Stimulated activated CD4-positive, alpha-beta T cell treated with anti-CD3 and anti-CD28 coated beads, Interleukin-4, amount 100 ng/mL, for 24 hours (primary cell): ENCODE data around the gene MRI1.
A peak's percentile ranks its signal among the peaks of the same experiment; 100 is the strongest.
"Not testable (repeated sequence)": the region's sequence is repeated elsewhere in the genome, so short reads cannot be mapped to it uniquely, and the experiment has no call there.

ENCODE experiments used
- DNase-seq: peaks from one replicate; pipeline ENCODE4 v3.0.0-alpha.2; 2020

MRI1 gene

DNA sequence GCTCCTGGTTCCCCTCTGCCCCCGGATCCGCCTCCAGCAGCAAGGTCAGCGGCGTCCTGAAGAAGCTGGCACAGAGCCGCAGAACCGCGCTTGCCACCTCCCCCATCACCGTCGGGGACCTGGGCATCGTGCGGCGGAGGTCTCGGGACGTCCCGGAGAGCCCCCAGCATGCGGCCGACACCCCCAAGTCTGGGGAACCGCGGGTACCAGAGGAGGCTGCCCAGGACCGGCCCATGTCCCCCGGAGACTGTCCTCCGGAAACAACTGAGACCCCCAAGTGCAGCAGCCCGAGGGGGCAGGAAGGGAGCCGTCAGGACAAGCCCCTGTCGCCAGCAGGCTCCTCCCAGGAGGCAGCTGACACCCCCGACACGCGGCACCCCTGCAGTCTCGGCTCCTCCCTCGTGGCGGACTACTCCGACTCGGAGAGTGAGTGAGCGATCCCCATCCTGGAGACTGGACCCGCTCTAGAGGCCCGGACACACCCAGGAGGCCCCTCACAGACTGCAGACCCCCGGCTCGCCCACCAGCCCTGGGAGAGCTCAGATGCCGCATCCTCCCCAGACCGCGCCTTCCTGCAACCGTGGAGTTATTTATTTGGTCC lies 1.6 kb upstream of the MRI1 start:
- no peak for DNase-seq

DNA sequence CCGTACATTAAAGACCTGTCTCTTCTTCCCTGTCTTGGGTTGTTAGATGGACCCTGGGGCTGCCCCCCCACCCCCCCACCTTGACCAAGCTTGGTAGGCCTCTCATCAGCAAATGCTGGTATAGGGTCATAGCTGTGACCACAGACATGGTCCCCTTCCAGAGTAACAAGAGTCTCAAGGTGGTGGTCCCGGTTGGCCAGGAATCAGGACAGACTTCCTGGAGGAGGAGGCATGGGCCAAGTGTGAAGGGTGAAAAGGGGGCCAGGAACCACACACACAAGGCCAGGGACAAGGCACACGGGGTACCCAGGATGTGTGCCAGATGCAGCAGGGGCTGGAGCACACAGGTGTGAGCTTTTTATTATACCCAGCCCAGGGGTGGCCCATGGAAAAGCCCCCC lies 1.1 kb upstream of the MRI1 start:
- DNase-seq = no peak

DNA sequence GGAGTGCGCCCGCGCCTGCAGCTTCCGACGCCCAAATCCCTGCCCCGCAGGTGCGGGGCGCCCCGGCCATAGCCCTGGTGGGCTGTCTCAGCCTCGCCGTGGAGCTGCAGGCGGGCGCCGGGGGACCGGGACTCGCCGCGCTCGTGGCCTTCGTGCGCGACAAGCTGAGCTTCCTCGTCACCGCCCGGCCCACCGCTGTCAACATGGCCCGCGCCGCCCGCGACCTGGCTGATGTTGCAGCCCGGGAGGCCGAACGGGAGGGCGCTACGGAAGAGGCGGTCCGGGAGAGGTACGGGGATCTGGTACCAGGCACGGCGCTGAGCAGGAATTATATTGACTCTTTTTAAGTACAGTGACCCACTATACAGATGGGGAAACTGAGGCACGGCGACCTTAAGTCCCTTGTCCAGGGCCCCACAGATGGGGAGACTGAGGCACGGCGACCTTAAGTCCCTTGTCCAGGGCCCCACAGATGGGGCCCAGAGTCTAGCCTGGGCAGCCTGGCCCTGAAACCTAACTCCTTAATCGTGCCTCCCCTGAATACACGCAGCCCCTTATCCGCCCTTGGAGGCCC lies 586 bp downstream of the MRI1 start:
- peak; percentile 40 for DNase-seq

DNA sequence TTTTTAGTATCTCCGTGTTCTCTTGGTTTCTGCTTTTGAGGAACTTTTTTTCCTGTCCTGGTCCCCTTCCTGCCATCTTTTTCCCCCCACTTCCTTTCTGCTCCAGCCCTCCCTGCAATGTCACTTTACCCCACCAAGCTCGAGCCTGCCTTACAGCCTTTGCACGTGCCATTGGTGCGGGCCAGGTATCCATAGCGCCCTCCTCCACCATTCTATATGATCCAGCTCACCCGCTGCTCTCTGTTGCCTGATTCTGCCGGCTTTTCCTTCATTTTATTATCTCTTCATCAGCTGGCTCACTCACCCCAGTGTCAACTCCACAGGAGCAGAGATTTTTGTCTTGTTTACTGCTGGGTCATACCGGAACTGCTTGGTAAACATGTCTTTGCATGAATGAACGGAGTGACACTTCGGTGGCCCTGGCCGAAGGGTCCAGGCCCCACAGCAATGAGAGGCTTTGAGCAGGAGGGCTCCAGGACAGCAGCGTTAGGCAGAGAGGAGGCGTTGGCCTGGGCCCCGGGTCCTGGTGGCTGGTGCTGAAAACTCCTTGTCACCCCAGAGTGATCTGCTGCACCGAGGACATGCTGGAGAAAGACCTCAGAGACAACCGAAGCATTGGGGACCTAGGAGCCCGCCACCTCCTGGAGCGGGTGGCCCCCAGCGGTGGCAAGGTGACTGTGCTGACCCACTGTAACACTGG lies 1.2 kb downstream of the MRI1 start:
- DNase-seq = no peak

DNA sequence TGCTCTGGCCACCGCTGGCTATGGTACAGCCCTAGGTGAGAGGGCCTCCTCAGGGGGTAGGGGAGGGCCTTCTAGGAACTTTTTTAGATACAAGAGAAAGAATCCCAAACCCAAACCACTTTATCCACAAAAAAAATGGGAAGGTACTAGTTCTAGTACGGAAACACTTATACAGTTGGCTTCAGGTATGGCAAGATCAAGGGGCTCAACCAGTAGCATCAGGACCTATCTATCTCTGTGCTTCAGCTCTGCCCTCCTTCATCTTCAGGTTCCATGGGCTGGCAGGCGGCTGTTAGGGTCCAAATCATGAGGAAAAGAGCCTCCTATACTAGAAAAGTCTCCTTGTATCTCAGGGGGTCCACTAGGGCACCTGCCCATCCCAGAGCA lies 1.8 kb downstream of the MRI1 start:
- DNase-seq = no peak

DNA sequence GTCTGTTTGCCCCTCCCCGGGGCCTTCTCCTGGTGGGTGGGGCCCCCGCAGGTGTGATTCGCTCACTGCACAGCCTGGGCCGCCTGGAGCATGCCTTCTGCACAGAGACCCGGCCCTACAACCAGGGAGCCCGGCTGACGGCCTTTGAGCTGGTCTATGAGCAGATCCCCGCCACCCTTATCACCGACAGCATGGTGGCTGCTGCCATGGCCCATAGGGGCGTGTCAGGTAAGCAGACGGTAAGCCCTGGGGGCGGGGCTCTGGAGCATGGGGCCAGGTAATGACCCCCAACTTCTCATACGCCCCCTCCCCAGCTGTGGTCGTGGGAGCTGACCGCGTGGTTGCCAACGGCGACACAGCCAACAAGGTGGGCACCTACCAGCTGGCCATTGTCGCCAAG lies 4.2 kb downstream of the MRI1 start:
- DNase-seq = no peak

DNA sequence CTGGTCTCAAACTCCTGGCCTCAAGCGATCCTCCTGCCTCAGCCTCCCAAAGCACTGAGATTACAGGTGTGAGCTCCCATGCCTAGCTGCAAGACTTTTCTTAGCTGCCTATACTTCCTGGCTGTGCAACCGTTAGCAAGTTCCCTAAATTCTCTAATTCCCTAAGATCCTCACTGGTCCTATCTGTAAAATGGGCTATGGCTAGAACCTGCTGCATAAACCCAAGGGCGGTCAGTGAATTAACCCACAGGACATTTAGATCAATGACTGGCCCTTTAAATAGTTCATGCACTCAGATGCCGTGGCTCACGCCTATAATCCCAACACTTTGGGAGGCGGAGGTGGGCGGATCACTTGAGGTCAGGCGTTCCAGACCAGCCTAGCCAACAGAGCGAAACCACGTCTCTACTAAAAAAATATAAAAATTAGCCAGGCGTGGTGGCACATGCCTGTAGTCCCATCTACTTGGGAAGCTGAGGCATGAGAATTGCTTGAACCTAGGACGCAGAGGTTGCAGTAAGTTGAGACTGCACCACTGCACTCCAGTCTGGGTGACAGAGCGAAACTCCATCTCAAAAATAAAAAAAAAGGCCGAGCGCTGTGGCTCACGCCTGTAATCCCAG lies 5.8 kb downstream of the MRI1 start:
- DNase-seq = no peak

DNA sequence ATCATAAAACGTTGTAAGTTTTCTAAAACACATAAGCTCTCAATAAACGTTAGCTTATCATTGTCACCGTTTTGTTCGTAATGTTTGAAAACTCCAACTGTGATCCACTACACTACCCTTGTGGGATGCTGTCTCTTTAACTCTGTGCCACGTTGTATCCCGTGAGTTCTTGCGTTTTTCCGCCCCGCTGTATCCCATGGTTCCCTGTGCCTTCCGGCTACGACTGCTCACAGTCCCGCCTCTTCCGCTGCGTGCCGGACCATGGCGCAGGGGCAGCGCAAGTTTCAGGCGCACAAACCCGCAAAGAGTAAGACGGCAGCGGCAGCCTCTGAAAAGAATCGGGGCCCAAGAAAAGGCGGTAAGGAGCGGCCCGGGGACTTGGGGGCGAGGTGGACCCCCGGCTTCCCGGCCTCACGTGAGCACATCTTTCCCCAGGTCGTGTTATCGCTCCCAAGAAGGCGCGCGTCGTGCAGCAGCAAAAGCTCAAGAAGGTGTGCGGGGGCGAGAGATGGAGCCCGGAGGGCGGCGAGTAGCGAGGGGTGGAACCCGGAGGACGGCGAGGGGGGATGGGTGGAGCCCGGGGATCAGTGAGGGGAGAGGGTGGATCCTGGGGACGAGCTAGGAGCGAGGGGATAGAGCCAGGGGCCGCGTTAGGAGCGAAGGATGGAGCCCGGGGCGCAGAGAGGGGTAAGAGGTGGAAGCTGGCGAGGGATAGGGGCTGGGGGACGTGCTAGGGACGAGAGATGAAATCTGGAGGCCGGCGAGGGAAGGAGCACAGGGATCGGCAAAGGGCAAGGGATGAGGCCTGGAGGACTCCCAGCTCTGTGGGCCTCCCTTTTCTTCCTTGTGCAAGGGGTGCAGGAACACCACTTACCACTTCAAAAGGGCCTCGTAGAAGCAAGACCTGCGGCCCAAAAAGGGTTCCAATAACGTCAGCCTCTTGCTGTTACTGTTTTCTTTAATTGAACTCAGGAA lies 10.2 kb downstream of the MRI1 start, which contains the start of gene C19orf53:
C19orf53 (plus strand) TSS at position 240 of the 975 bp plus-strand sequence; CDS start at position 262, 22 bp downstream.
- peak; percentile 91 for DNase-seq

DNA sequence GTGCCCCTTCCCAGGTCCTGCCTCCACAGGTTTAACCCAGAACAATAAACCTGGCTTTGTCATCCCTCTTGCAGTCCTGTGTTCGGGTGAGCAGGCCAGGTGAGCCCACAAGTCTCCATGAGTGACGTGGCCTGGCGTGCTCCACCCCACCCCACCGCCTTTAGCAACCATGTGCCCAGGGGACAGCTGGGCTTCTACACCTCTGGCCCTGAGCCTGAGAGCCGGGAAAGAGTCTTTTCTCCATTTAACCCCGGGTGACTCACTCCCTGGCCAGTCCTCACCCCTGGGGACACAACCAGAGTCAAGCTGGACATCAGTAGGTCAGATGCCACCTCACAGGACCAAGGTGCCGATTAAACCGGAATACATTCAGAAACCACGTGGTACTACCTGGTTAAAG lies 14.1 kb downstream of the MRI1 start:
- no peak for DNase-seq

DNA sequence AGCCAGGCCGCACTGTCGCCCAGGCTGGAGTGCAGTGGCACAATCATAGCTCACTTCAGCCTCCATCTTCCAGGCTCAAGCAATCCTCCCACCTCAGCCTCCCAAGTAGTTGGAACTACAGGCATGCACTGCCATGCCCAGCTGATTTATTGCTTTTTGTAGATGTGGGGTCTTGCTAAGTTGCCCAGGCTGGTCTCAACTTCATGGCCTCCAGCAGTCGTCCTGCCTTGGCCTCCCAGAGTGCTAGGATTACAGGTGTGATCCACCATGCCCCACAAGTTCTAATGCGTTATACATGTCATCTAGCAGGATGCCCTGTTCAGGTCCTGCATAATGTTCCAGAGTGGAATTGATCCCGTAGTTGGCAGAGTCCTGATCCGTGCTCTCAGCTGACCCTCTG lies 14.5 kb downstream of the MRI1 start:
- DNase-seq = no peak

DNA sequence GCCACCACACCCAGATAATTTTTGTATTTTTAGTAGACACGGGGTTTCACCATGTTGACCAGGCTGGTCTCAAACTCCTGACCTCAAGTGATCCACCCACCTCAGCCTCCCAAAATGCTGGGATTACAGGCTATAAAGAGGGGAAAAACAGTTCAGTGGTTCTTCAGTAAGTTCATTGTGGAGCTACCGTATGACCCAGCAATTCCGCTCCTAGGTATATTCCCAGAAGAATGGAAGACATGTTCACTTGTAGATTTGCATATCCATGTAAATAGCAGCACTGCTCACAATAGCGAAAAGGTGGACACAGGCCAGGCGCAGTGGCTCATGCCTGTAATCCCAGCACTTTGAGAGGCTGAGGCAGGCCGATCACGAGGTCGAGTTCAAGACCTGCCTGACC lies 15.5 kb downstream of the MRI1 start:
- not testable (repeated sequence) for DNase-seq

DNA sequence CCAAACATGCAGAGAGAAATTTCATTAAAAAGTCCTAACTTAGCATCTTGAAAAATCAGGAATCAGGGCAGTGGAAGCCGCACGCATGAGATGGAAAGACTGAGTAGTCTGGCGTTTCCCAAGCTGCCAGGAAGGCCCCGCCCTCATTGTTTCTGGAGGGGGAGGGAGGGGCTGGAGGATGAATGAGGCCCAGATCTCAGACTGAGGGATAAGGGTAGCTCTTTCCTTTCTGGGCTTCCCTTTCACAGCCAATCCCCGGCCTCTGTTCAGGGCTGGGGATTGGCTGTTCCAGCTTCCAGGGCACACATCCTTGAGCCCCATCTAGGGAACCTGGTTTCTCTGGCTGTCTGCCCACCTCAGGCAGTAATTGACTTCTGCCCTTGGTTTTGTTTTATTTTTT lies 17.2 kb downstream of the MRI1 start:
- no peak for DNase-seq

DNA sequence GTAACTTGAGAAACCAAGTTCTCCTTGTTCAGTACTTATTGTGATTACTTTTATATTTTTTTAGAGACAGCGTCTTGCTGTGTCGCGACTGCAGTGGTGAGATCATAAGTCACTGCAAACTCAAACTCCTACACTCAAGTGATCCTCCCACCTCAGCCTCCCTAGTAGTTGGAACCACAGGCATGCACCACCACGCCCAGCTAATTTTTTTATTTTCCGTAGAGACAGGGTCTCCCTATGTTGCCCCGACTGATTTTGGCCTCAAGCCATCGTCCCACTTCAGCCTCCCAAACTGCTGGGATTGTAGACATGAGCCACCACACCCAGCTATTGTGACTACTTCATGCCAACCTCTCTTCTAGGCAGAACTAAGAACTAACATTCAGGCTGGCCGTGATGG lies 18.2 kb downstream of the MRI1 start:
- DNase-seq = no peak

DNA sequence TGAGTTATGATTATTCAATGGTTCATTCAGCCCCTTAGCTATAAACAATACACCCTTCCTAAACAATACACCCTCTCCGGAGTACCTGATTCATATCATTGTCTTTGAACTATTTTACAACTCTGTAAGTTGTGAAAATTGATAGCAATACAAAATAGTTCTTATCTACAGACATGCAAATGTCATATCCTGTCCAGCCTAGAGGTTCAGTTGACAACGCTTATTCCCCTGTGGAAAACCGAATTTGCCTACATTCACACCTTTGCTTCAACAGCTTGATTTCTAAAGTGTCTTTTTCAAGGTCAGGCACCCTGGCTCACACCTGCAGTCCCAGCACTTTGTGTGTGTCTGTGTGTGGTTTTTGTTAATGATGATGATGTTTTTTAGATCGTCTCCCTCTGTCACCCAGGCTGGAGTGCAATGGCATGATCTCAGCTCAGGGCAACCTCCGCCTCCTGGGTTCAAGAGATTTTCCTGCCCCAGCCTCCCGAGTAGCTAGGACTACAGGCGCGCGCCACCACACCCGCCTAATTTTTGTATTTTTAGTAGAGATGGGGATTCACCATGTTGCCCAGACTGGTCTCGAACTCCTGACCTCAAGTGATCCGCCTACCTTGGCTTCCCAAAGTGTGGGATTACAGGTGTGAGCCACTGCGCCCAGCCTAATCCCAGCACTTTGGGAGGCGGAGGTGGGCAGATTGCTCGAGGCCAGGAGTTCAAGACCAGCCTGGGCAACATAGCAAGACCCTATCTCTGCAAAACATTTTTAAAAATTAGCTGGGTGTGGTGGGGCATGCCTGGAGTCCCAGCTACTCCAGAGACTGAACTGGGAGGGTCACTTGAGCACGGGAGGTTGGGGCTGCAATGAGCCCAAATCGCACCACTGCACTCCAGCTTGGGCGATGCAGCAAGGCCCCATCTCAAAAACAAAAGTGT lies 19.5 kb downstream of the MRI1 start:
- DNase-seq = no peak

DNA sequence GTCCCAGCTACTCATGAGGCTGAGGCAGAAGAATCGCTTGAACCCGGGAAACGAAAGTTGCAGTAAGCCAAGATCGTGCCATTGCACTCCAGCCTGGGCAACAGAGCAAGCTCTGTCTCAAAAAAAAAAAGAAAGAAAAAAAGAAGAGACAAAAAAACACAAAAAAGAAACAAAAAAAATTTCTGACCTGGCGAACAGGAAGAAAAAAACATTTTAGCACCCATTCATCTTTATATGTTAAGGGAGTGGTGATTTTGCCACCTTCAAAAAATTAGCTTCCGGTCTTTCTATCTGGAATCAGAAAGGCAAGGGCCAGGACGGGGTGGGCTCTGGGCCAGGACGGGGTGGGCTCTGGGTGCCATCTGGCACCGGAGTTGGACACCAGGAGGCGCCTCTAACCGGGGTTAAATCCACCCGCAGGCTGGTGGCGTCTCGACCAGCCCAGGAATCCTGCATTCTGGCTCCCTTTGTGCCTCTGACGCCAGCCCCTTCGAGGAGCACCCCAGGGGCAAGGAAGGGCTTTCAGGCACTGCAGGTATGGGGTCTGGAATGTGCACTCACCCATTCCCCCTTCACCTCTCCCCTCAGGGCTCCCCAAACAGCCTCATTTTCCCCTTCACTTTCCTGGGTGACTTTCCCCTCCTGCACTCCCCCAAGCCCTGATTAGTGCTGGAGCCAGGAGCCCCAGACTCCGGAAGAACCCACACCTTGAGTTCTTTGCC lies 20.6 kb downstream of the MRI1 start:
- peak; percentile 77 for DNase-seq

DNA sequence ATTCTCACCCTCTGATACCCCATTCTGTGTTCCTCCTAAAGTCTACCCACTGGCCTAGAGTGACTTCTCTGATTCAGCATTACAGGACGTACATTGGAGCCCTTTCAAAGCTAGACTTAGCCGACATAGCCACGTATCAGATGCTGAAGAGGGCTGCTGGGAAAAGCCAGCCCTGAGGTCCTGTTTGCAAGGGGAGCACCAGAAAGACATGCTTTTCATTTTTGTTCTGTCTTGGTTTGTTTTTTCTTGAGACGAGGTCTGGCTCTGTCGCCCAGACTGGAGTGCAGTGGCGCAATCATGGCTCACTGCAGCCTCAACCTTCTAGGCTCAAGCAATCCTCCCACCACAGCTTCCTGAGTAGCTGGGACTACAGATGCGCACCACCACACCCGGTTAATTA lies 24.7 kb downstream of the MRI1 start:
- no peak for DNase-seq

DNA sequence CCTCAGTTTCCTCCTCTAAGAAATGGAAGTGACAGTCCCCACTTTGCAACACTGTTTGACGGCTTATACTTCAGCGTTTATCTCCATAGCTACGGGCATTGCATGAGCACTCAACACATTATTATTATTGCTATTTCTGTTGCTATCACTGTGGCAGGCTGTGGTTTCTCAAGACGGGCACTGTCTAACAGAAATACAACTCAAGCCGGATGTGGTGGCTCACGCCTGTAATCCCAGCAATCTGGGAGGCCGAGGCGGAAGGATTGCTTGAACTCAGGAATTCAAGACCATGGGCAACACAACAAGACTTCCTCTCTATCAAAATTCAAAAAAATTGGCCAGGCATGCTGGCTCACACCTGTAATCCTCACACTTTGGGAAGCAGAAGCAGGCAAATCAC lies 26.0 kb downstream of the MRI1 start:
- DNase-seq = no peak

DNA sequence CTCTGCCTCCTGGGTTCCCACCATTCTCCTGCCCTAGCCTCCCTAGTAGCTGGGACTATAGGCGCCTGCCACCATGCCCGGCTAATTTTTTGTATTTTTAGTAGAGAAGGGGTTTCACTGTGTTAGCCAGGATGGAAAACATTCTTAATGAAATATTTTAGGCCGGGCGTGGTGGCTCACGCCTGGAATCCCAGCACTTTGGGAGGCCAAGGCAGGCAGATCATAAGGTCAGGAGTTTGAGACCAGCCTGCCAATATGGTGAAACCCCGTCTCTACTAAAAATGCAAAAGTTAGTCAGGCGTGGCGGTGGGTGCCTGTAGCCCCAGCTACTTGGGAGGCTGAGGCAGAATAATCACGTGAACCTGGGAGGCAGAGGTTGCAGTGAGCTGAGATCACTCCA lies 29.0 kb downstream of the MRI1 start:
- DNase-seq = not testable (repeated sequence)

DNA sequence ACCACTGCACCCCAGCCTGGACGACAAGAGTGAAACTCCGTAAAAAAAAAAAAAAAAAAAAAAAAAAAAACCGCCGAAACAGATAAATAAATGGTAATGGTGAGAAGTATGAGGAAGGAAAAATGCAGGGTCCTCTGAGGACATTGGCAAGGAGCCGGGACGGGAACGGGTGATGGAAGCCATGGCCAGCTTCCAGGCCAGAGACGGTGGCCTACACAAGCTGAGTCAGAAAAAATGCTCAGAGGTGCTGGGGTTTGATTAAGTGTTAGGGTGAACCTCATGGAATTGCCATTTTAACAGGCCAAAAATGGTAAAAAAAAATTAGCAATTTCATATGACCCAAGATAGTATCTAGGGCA lies 30.1 kb downstream of the MRI1 start:
- DNase-seq = no peak

DNA sequence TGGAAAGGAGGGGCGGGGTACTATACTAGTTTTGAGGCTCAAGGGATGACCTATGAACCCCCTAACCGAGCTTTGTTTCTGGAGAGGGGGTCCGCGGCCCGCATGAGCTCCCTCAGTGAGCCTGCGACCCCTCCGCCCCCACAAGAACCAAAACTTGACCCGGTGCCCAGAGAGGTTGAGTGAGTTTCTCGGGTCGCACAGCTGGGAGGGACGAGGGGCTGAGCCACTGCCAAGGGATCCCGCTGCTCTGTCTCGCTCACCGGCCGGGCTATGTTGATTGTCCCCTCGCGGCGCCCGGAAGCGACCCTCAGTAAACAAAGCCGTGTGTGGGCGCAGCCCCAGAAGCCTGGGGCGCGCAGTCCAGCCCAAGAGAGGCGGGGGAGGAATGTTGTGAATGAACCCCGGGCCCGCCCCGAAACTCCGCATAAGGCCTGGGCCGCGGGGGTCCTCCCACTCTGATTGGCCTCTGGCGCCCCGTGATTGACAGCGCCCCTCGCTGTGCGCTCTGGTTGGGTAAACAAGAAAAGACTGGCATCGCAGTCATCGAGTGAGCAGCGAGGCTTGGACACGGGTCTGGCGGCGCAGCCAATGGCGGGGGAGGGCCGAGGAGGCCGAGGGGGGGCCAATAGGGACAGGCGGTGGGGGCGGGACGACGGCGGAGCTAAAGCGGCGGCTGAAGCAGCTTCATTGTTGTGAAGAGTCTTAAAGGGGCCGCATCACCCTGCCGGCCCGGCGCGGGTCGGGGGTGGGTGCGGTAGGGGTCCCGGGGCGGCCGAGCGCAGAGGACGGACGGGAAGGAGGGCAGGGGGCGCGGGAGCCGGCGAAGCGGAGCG lies 30.7 kb downstream of the MRI1 start, which contains the start of gene ZSWIM4:
ZSWIM4 (plus strand) TSS at position 687 of the 833 bp plus-strand sequence. CDS start 206 bp downstream, outside the sequence.
- peak; percentile 96 for DNase-seq
